Cardiac muscle cell (in vitro differentiated cells and primary cell): ENCODE data around the gene PIK3C3. TPM values are rescaled to one million over a fixed set of nuclear protein-coding genes. Genes with fewer than 3 reads are reported as not detected.
A peak's percentile ranks its signal among the peaks of the same experiment; 100 is the strongest.
"Not testable (repeated sequence)": the region's sequence is repeated elsewhere in the genome, so short reads cannot be mapped to it uniquely, and the experiment has no call there.

Experiments used
- DNase-seq, 2 donors: peaks; one replicate each; pipeline versions ENCODE4 v3.0.0 to v3.0.0-alpha.2; 2010 to 2017; ENCODE audit warnings: low read depth in 1 of 2, low spot score in 1 of 2
- H3K27ac ChIP-seq: fragments of 200-600 bp; sonication (generic); 2 replicates; pipeline ENCODE4 v1.5.1; 2016
- H3K27me3 ChIP-seq: fragments of 200-600 bp; sonication (generic); 2 replicates; pipeline ENCODE4 v1.6.0; 2016; ENCODE audit warnings: control low read depth
- H3K36me3 ChIP-seq: fragments of 200-600 bp; sonication (generic); 2 replicates; pipeline ENCODE4 v1.5.1; 2016; ENCODE audit warnings: control low read depth
- H3K4me1 ChIP-seq: fragments of 200-600 bp; sonication (generic); 2 replicates; pipeline ENCODE4 v1.8.1; 2017; ENCODE audit warnings: low read depth, mild to moderate bottlenecking, mixed run types
- H3K4me3 ChIP-seq: fragments of 200-600 bp; sonication (generic); 2 replicates; pipeline ENCODE4 v1.5.1; 2016; ENCODE audit warnings: mild to moderate bottlenecking
- H3K9me3 ChIP-seq: fragments of 200-600 bp; sonication (generic); 2 replicates; pipeline ENCODE4 v1.5.1; 2017; ENCODE audit warnings: low read depth, mild to moderate bottlenecking, control low read depth
- CTCF ChIP-seq: IDR thresholded peaks from 2 replicates; pipeline ENCODE4 v1.5.1; 2012; ENCODE audit warnings: low read depth, mild to moderate bottlenecking, low read length
- polyA plus RNA-seq: library from polyadenylated mRNA; unstranded; fragments of >200 nt; fragmentation: Nextera tagmentation; extraction: Ambion mirVana; gene quantifications from 2 replicates; pipeline ENCODE4 v1.2.1, GENCODE V29; 2016
- total RNA-seq: library from RNA; depleted of rRNA; stranded (reverse); fragments of >200 nt; gene quantifications from 2 replicates; pipeline ENCODE4 v1.2.3, GENCODE V29; 2016

The PIK3C3 gene
- total and polyA plus RNA-seq, 2 experiments from 2014 or later, result 29.6 to 36.8 TPM

- peak in 1 of 2 donors; percentile 53 for DNase-seq
- no peak overlapping the region for H3K27ac ChIP-seq
- no peak for TF ChIP-seq CTCF
- H3K4me3 ChIP-seq, result no peak overlapping the region
- H3K36me3 ChIP-seq, result peaks cover 36% of the 10 kb centered on the region
- no peaks in the 10 kb centered on the region for H3K27me3 ChIP-seq
- no peaks in the 10 kb centered on the region for H3K4me1 ChIP-seq
- no peaks in the 10 kb centered on the region for H3K9me3 ChIP-seq
Measured at GRCh38 chr18:42001801-42002200, 46.8 kb downstream of the PIK3C3 start.

GRCh38 chr18:42004653-42005052 is 49.6 kb downstream of the PIK3C3 start:
- H3K9me3 ChIP-seq, result no peaks in the 10 kb centered on the region

GRCh38 chr18:42005782-42006181 is 50.7 kb downstream of the PIK3C3 start:
- H3K4me1 ChIP-seq, result no peaks in the 10 kb centered on the region
- H3K9me3 ChIP-seq, result no peaks in the 10 kb centered on the region
- no peak overlapping the region for H3K4me3 ChIP-seq
- TF ChIP-seq CTCF, result no peak
- no peak for DNase-seq
- peaks cover 14% of the 10 kb centered on the region for H3K36me3 ChIP-seq
- H3K27ac ChIP-seq, result no peak overlapping the region
- H3K27me3 ChIP-seq, result no peaks in the 10 kb centered on the region

More at GRCh38 chr18:42004653-42005052, 49.6 kb downstream of the PIK3C3 start:
- Histone ChIP-seq H3K36me3 (peaks cover 19% of the 10 kb centered on the region), H3K4me3 (no peak overlapping the region), H3K27ac (no peak overlapping the region), H3K27me3 (no peaks in the 10 kb centered on the region), H3K4me1 (no peaks in the 10 kb centered on the region)
- TF ChIP-seq CTCF, result no peak
- DNase-seq, result no peak

GRCh38 chr18:42009457-42009856 is 54.4 kb downstream of the PIK3C3 start:
- H3K4me3 ChIP-seq, H3K9me3 ChIP-seq, H3K27me3 ChIP-seq, H3K4me1 ChIP-seq, H3K27ac ChIP-seq, DNase-seq: not testable (repeated sequence)
- H3K36me3 ChIP-seq, result peaks cover 18% of the 10 kb centered on the region

GRCh38 chr18:42011053-42011452 is 56.0 kb downstream of the PIK3C3 start:
- H3K4me3 ChIP-seq, result no peak overlapping the region
- no peak for DNase-seq
- H3K36me3 ChIP-seq, result peaks cover 17% of the 10 kb centered on the region
- no peaks in the 10 kb centered on the region for H3K9me3 ChIP-seq
- H3K4me1 ChIP-seq, result no peaks in the 10 kb centered on the region
- H3K27ac ChIP-seq, result no peak overlapping the region
- TF ChIP-seq CTCF, result no peak
- H3K27me3 ChIP-seq, result no peaks in the 10 kb centered on the region

GRCh38 chr18:42018831-42019230 is 63.8 kb downstream of the PIK3C3 start:
- Histone ChIP-seq H3K36me3 (peaks cover 29% of the 10 kb centered on the region), H3K27ac (no peak overlapping the region), H3K27me3 (no peaks in the 10 kb centered on the region), H3K4me1 (no peaks in the 10 kb centered on the region), H3K4me3 (no peak overlapping the region), H3K9me3 (no peaks in the 10 kb centered on the region)
- no peak for TF ChIP-seq CTCF
- no peak for DNase-seq
